Measurements from ENCODE around the gene SCGN.

Gene SCGN

GRCh38 chr6:25691894-25692293 lies 39.9 kb downstream of the SCGN start:
- no peaks in the 10 kb centered on the region for H3K9me3 ChIP-seq (ENCODE audit: control insufficient read depth, insufficient read depth, low read length)
- no peak overlapping the region for H3K9ac ChIP-seq (ENCODE audit: low read depth, low read length)
- no peaks in the 10 kb centered on the region for H3K27me3 ChIP-seq (ENCODE audit: control insufficient read depth, insufficient read depth, low read length)
- H3K4me1 ChIP-seq (ENCODE audit: control insufficient read depth, insufficient read depth, low read length): no peaks in the 10 kb centered on the region
- no peak overlapping the region for H3K4me3 ChIP-seq (ENCODE audit: low read depth, low read length)
- H3K36me3 ChIP-seq (ENCODE audit: control insufficient read depth, insufficient read depth, low read length): no peaks in the 10 kb centered on the region

DNA sequence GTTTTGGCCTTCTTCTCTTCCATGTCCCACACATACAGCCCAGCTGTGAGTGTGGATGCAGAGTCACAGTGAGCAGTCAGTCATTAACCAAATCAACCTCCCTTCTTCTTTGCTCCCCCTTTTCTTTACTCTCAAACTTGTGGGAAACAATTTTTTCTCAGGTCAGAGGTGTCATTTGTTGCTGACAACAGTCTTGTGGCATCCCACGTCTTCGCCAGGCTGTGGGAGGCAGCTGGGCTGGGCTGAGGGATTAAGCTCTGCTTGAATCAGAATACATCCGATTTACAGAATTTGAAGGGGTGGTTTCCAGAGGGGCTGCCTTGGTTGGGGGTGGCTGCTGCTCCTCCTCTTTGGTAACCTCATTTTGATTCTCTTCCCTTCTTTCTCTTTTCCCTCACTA lies 40.5 kb downstream of the SCGN start:
- Histone ChIP-seq H3K4me3 (ENCODE audit: low read depth, low read length) (no peak overlapping the region), H3K36me3 (ENCODE audit: control insufficient read depth, insufficient read depth, low read length) (no peaks in the 10 kb centered on the region), H3K27me3 (ENCODE audit: control insufficient read depth, insufficient read depth, low read length) (no peaks in the 10 kb centered on the region), H3K4me1 (ENCODE audit: control insufficient read depth, insufficient read depth, low read length) (no peaks in the 10 kb centered on the region), H3K9me3 (ENCODE audit: control insufficient read depth, insufficient read depth, low read length) (no peaks in the 10 kb centered on the region), H3K9ac (ENCODE audit: low read depth, low read length) (no peak overlapping the region)

- no peak overlapping the region for H3K4me3 ChIP-seq (ENCODE audit: low read depth, low read length)
- H3K9ac ChIP-seq (ENCODE audit: low read depth, low read length): no peak overlapping the region
- H3K27me3 ChIP-seq (ENCODE audit: control insufficient read depth, insufficient read depth, low read length): no peaks in the 10 kb centered on the region
- no peaks in the 10 kb centered on the region for H3K9me3 ChIP-seq (ENCODE audit: control insufficient read depth, insufficient read depth, low read length)
- H3K36me3 ChIP-seq (ENCODE audit: control insufficient read depth, insufficient read depth, low read length): no peaks in the 10 kb centered on the region
- H3K4me1 ChIP-seq (ENCODE audit: control insufficient read depth, insufficient read depth, low read length): no peaks in the 10 kb centered on the region
These were observed 42.4 kb downstream of the SCGN start for GRCh38 chr6:25694366-25694765.

- no peaks in the 10 kb centered on the region for H3K27me3 ChIP-seq (ENCODE audit: control insufficient read depth, insufficient read depth, low read length)
- H3K36me3 ChIP-seq (ENCODE audit: control insufficient read depth, insufficient read depth, low read length): no peaks in the 10 kb centered on the region
- H3K9me3 ChIP-seq (ENCODE audit: control insufficient read depth, insufficient read depth, low read length): no peaks in the 10 kb centered on the region
- no peak overlapping the region for H3K4me3 ChIP-seq (ENCODE audit: low read depth, low read length)
- no peak overlapping the region for H3K9ac ChIP-seq (ENCODE audit: low read depth, low read length)
- no peaks in the 10 kb centered on the region for H3K4me1 ChIP-seq (ENCODE audit: control insufficient read depth, insufficient read depth, low read length)
These were observed 43.7 kb downstream of the SCGN start for GRCh38 chr6:25695671-25696070.

DNA sequence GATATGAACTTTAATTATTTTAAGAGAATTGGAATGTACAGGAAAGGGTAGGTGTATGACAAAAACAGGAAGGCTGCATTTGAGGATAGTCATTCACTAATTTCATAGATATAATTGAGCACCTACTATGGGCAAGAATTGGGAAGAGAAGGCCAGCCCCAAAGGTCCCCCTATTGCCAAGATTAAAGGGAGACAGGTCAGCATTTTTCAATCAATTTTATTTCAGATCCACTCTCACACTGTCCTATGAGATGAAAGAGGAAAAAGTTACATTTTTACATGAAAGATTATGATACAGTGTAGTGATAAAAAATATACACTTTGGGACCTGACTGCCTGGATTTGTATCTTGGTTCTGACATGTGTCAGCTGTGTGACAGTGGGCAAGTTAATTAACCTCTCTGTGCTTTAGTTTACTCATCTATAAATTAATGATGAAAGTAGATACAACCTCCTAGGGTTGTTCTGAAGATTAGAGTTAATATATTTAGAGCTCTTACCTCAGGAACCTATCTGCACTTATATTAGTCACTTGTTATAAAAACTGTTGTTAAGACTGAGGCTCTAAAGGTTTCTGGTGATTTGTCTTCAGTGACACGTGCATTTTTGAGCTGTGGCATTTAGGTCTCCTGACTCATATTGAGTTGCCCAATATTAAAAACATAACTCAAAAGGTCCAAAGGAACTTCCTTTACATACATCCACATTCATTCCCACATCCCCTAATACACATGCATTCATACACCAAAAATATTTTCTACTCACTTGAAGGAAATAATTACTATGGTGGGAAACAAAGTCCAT lies 45.7 kb downstream of the SCGN start:
- Histone ChIP-seq H3K4me3 (ENCODE audit: low read depth, low read length) (no peak overlapping the region), H3K4me1 (ENCODE audit: control insufficient read depth, insufficient read depth, low read length) (no peaks in the 10 kb centered on the region), H3K9me3 (ENCODE audit: control insufficient read depth, insufficient read depth, low read length) (no peaks in the 10 kb centered on the region), H3K36me3 (ENCODE audit: control insufficient read depth, insufficient read depth, low read length) (no peaks in the 10 kb centered on the region), H3K27me3 (ENCODE audit: control insufficient read depth, insufficient read depth, low read length) (no peaks in the 10 kb centered on the region), H3K9ac (ENCODE audit: low read depth, low read length) (no peak overlapping the region)

- H3K27me3 ChIP-seq (ENCODE audit: control insufficient read depth, insufficient read depth, low read length): no peaks in the 10 kb centered on the region
- H3K9ac ChIP-seq (ENCODE audit: low read depth, low read length): no peak overlapping the region
- no peaks in the 10 kb centered on the region for H3K4me1 ChIP-seq (ENCODE audit: control insufficient read depth, insufficient read depth, low read length)
- no peaks in the 10 kb centered on the region for H3K36me3 ChIP-seq (ENCODE audit: control insufficient read depth, insufficient read depth, low read length)
- no peaks in the 10 kb centered on the region for H3K9me3 ChIP-seq (ENCODE audit: control insufficient read depth, insufficient read depth, low read length)
- no peak overlapping the region for H3K4me3 ChIP-seq (ENCODE audit: low read depth, low read length)
These were observed 46.6 kb downstream of the SCGN start for GRCh38 chr6:25698631-25699030.

GRCh38 chr6:25699649-25700048 lies 47.6 kb downstream of the SCGN start:
- H3K27me3 ChIP-seq (ENCODE audit: control insufficient read depth, insufficient read depth, low read length): no peaks in the 10 kb centered on the region
- no peak overlapping the region for H3K9ac ChIP-seq (ENCODE audit: low read depth, low read length)
- H3K36me3 ChIP-seq (ENCODE audit: control insufficient read depth, insufficient read depth, low read length): no peaks in the 10 kb centered on the region
- no peak overlapping the region for H3K4me3 ChIP-seq (ENCODE audit: low read depth, low read length)
- H3K9me3 ChIP-seq (ENCODE audit: control insufficient read depth, insufficient read depth, low read length): no peaks in the 10 kb centered on the region
- H3K4me1 ChIP-seq (ENCODE audit: control insufficient read depth, insufficient read depth, low read length): no peaks in the 10 kb centered on the region

GRCh38 chr6:25700761-25701160 lies 48.7 kb downstream of the SCGN start:
- Histone ChIP-seq H3K9ac (ENCODE audit: low read depth, low read length) (no peak overlapping the region), H3K36me3 (ENCODE audit: control insufficient read depth, insufficient read depth, low read length) (no peaks in the 10 kb centered on the region), H3K4me3 (ENCODE audit: low read depth, low read length) (no peak overlapping the region), H3K9me3 (ENCODE audit: control insufficient read depth, insufficient read depth, low read length) (no peaks in the 10 kb centered on the region), H3K4me1 (ENCODE audit: control insufficient read depth, insufficient read depth, low read length) (no peaks in the 10 kb centered on the region), H3K27me3 (ENCODE audit: control insufficient read depth, insufficient read depth, low read length) (no peaks in the 10 kb centered on the region)

DNA sequence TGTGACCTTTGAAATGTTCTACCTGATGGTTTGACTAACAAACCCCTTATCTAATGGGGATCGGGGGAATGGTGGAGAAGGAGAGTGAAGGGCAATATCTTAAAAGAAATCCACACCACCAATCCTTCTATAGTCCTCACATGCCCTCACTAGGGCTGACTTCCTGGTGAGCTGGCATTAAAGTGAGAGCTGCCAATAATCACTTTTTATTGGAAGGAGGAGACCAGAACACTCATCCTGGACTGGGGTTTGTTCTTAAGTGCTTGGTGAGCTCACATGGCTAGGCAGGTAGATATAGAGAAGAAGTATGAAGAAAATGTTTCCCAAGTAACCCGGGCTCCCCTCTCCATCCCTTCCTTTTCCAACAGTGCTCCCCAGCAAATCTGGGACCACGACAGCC lies 49.8 kb downstream of the SCGN start:
- H3K9ac ChIP-seq (ENCODE audit: low read depth, low read length): no peak overlapping the region
- no peaks in the 10 kb centered on the region for H3K27me3 ChIP-seq (ENCODE audit: control insufficient read depth, insufficient read depth, low read length)

GRCh38 chr6:25703005-25703404 lies 51.0 kb downstream of the SCGN start:
- no peaks in the 10 kb centered on the region for H3K36me3 ChIP-seq (ENCODE audit: control insufficient read depth, insufficient read depth, low read length)
- no peak overlapping the region for H3K9ac ChIP-seq (ENCODE audit: low read depth, low read length)
- H3K27me3 ChIP-seq (ENCODE audit: control insufficient read depth, insufficient read depth, low read length): no peaks in the 10 kb centered on the region
- no peaks in the 10 kb centered on the region for H3K9me3 ChIP-seq (ENCODE audit: control insufficient read depth, insufficient read depth, low read length)
- no peaks in the 10 kb centered on the region for H3K4me1 ChIP-seq (ENCODE audit: control insufficient read depth, insufficient read depth, low read length)
- no peak overlapping the region for H3K4me3 ChIP-seq (ENCODE audit: low read depth, low read length)

More for the DNA sequence above, 49.8 kb downstream of the SCGN start:
- Histone ChIP-seq H3K36me3 (ENCODE audit: control insufficient read depth, insufficient read depth, low read length) (no peaks in the 10 kb centered on the region), H3K4me1 (ENCODE audit: control insufficient read depth, insufficient read depth, low read length) (no peaks in the 10 kb centered on the region), H3K9me3 (ENCODE audit: control insufficient read depth, insufficient read depth, low read length) (no peaks in the 10 kb centered on the region), H3K4me3 (ENCODE audit: low read depth, low read length) (no peak overlapping the region)

- H3K27me3 ChIP-seq (ENCODE audit: control insufficient read depth, insufficient read depth, low read length): no peaks in the 10 kb centered on the region
- no peaks in the 10 kb centered on the region for H3K4me1 ChIP-seq (ENCODE audit: control insufficient read depth, insufficient read depth, low read length)
These were observed 52.0 kb downstream of the SCGN start for GRCh38 chr6:25704001-25704400.

GRCh38 chr6:25706314-25707014 lies 54.4 kb downstream of the SCGN start:
- H3K36me3 ChIP-seq (ENCODE audit: control insufficient read depth, insufficient read depth, low read length): no peaks in the 10 kb centered on the region
- H3K4me1 ChIP-seq (ENCODE audit: control insufficient read depth, insufficient read depth, low read length): no peaks in the 10 kb centered on the region
- no peaks in the 10 kb centered on the region for H3K27me3 ChIP-seq (ENCODE audit: control insufficient read depth, insufficient read depth, low read length)
- no peaks in the 10 kb centered on the region for H3K9me3 ChIP-seq (ENCODE audit: control insufficient read depth, insufficient read depth, low read length)
- no peak overlapping the region for H3K9ac ChIP-seq (ENCODE audit: low read depth, low read length)
- H3K4me3 ChIP-seq (ENCODE audit: low read depth, low read length): no peak overlapping the region

More at GRCh38 chr6:25704001-25704400, 52.0 kb downstream of the SCGN start:
- Histone ChIP-seq H3K9me3 (ENCODE audit: control insufficient read depth, insufficient read depth, low read length) (no peaks in the 10 kb centered on the region), H3K36me3 (ENCODE audit: control insufficient read depth, insufficient read depth, low read length) (no peaks in the 10 kb centered on the region), H3K4me3 (ENCODE audit: low read depth, low read length) (no peak overlapping the region), H3K9ac (ENCODE audit: low read depth, low read length) (no peak overlapping the region)
